GM19463 (cell line): ENCODE data around the gene ABHD3.
"Not testable (repeated sequence)": the region's sequence is repeated elsewhere in the genome, so short reads cannot be mapped to it uniquely, and the experiment has no call there.

Experiments used
- ATAC-seq: cut with Tn5 transposase; IDR thresholded peaks from one replicate; pipeline ENCODE4 v1.9.1; 2021; ENCODE audit warnings: mild to moderate bottlenecking, moderate library complexity; ENCODE audit not compliant: unreplicated experiment

ABHD3 gene

GRCh38 chr18:21706386-21706865 is 1.9 kb upstream of the ABHD3 start:
- ATAC-seq: no peak

- no peak for ATAC-seq
Measured at GRCh38 chr18:21703241-21703820, 1.2 kb downstream of the ABHD3 start.

- no peak for ATAC-seq
Measured at GRCh38 chr18:21702602-21703001, 2.0 kb downstream of the ABHD3 start.

- no peak for ATAC-seq
Measured at GRCh38 chr18:21701621-21702020, 3.0 kb downstream of the ABHD3 start.

GRCh38 chr18:21700528-21701075 is 4.0 kb downstream of the ABHD3 start:
- no peak for ATAC-seq

- no peak for ATAC-seq
Measured at GRCh38 chr18:21693322-21693721, 11.3 kb downstream of the ABHD3 start.

- no peak for ATAC-seq
Measured at GRCh38 chr18:21689736-21690135, 14.8 kb downstream of the ABHD3 start.

- ATAC-seq: no peak
Measured at GRCh38 chr18:21686282-21687105, 18.1 kb downstream of the ABHD3 start.

GRCh38 chr18:21685556-21685981 is 19.0 kb downstream of the ABHD3 start:
- ATAC-seq: peak; percentile 76

GRCh38 chr18:21684731-21685130 is 19.8 kb downstream of the ABHD3 start:
- peak; percentile 53 for ATAC-seq

- peak; percentile 28 for ATAC-seq
Measured at GRCh38 chr18:21682371-21683051, 22.1 kb downstream of the ABHD3 start.

- ATAC-seq: no peak
Measured at GRCh38 chr18:21680161-21680560, 24.4 kb downstream of the ABHD3 start.

GRCh38 chr18:21678859-21679258 is 25.7 kb downstream of the ABHD3 start:
- ATAC-seq: no peak

- ATAC-seq: not testable (repeated sequence)
Measured at GRCh38 chr18:21675354-21675753, 29.2 kb downstream of the ABHD3 start.

GRCh38 chr18:21672521-21673267 is 31.9 kb downstream of the ABHD3 start:
- ATAC-seq: no peak

- no peak for ATAC-seq
Measured at GRCh38 chr18:21669736-21670285, 34.8 kb downstream of the ABHD3 start.

GRCh38 chr18:21664069-21664468 is 40.5 kb downstream of the ABHD3 start:
- ATAC-seq: no peak

- no peak for ATAC-seq
Measured at GRCh38 chr18:21663578-21663977, 41.0 kb downstream of the ABHD3 start.

GRCh38 chr18:21662581-21662980 is 42.0 kb downstream of the ABHD3 start:
- ATAC-seq: no peak

GRCh38 chr18:21660078-21660477 is 44.5 kb downstream of the ABHD3 start:
- peak; percentile 50 for ATAC-seq
